AG08396 (cell line): ENCODE data around the gene ALKBH7.
"Not testable (repeated sequence)": the region's sequence is repeated elsewhere in the genome, so short reads cannot be mapped to it uniquely, and the experiment has no call there.

Experiments
- DNase-seq: peaks from one replicate; pipeline ENCODE4 v3.0.0; 2012; ENCODE audit warnings: low spot score, mixed read lengths

The ALKBH7 gene

GRCh38 chr19:6373096-6373812 is 660 bp downstream of the ALKBH7 start:
- DNase-seq: peak; percentile 99

DNA sequence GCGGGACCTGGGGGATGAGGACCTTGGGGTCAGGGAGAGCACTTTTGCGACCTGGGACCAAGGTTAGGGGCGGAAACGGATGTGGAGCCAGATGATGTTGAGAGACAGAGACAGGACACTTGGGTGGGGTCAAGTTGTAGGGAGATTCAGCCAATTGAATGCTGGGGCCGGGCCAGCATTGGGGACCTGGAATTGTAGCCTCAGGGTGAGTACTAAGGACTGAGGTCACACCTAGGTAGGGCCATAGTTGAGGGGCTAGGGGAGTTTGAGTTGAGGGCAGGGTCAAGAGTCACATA is 1.2 kb downstream of the ALKBH7 start:
- DNase-seq: no peak

- no peak for DNase-seq
Measured at GRCh38 chr19:6374161-6374709, 1.6 kb downstream of the ALKBH7 start.

DNA sequence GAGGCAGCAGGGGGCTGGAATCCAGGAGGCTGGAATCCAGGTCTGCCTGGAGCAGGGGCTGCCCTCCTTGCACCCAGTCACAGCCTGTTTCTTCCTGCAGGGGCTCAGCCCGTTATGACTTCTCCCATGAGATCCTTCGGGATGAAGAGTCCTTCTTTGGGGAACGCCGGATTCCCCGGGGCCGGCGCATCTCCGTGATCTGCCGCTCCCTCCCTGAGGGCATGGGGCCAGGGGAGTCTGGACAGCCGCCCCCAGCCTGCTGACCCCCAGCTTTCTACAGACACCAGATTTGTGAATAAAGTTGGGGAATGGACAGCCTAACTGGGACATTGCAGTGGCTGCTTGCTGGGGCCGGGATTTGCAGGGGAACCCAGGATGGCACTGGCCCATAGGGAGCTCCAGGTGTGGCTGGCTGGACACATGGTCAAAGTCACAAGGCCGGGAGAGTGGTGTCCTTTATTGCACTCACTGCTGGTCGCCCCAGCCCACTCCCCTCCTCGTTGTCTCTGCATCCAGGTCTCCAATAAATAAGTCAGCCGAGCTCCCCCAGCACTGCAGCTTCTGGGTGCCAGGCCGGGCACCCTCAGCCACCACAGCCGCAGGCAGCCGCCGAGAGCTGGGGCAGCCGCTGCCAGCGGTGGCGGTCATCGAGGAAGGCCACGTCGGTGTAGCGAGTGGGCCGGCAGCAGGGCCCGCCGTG is 2.3 kb downstream of the ALKBH7 start:
- DNase-seq: no peak

DNA sequence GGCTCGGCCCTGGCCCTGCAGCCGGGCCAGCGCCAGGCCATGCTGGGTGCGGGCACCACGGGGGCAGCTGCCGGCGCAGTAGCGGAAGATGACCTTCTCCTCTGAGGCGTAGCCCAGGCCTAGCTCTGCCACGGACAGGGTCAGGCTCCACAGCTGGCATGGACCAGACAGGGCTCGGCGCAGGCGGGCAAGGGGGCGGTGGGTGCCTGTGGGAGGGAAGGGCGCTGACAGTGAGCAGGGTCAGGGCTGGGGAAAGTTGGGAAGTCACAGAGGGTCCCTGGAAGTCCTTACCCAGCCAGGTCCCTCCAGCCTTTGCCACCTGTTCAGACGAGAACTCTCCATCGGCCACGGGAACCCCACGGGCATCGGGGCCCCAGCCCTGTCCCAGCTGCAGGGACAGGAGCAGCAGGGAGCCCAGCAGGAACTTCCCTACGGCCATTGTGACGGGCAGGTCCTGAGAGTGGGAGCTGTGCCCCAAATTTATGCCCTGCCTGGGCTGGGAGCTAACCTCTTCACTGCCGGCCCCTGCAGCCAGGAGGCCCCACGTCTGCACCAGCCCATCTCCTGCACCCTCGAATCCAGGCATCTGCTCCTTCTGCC is 2.9 kb downstream of the ALKBH7 start, which contains the start of gene PSPN:
Gene PSPN, minus strand, starts transcription at position 523 of the 600 bp plus-strand sequence. Its CDS starts 84 bp downstream, at position 439.
- no peak for DNase-seq

DNA sequence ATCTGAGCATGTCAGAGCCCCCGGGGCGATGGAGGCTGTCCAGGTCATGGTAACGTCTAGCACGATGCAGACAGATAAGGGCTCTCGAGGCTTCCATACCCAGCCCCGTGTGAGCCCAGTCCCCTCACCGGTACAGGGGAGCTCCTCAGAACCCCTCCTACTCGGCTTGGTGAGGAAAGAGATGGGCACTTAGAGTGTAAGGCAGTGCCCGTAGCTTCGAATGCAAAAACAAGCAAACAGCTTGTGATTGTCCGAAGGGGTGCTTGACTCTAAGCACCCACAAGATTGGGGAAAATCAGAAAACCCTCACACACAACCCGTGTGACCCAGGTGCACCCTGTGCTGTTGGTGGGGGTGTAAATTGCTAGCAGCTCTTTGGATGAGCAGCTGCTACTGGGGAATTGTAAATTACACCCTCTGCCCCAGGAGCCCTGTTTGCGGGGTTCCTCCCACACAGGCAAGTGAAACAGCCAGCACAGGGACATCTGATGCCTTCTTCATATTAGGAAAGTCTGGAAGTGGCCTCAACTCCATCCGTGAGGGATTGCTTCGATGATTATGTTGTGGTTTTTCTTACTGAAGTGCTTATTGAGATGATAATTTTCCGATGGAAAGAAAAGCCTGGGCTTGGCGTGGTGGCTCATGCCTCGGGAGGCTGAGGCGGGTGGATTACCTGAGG is 4.1 kb downstream of the ALKBH7 start:
- DNase-seq: no peak

DNA sequence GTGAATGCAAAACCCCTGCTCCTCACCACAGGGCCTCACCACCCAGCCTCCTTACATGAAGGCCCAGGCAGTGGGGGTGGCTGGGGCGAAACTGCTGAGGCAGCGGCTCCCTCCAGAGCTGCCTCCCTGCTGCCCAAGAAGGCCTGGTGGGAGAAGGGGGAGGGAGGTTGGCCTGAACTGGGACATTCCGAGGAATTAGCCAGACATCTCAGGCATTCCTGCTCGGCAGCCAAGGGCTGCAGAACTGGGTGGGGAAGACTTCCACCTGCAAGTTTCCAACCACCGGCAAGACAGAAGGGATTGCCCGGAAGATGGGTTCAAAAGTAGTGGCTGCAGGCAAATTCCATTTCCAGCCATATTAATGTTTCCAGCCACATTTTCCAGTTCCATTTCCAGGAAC is 5.4 kb downstream of the ALKBH7 start:
- DNase-seq: peak; percentile 72

DNA sequence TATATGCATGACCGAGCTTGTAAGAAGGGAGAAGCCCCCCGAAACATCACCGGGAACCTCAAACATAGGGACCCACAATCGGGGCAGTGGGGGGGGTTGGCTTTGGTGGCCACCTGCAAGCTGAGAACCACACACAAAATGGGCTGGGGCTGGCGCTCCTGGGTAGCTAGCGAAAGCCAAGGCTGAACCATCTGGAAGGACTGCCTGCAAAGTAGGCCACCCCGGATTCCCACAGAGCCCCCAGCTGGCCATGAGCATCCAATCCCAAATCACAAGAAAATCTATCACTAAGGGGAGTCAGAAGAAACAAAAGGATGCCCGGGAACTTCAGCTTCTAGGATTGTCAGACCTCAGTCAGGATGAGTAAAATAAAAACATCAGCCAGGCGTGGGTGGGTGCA is 5.9 kb downstream of the ALKBH7 start:
- no peak for DNase-seq

DNA sequence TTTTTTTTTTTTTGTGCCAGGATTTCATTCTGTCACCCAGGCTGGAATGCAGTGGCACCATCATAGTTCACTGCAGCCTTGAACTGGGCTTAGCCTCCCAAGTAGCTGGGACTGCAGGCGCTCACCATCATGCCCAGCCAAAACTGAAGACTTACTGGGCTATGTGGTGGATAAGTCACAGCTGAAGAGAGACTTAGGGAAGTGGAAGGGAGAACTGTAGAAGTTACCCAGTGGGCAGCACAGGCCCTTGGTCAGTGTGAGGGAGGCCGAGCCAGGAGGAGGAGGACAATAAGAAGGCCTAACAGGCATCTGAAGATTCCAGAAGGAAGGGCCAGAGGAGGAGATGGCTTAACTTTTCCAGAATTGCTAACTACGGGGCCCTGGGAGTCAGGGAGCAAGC is 7.2 kb downstream of the ALKBH7 start:
- no peak for DNase-seq

DNA sequence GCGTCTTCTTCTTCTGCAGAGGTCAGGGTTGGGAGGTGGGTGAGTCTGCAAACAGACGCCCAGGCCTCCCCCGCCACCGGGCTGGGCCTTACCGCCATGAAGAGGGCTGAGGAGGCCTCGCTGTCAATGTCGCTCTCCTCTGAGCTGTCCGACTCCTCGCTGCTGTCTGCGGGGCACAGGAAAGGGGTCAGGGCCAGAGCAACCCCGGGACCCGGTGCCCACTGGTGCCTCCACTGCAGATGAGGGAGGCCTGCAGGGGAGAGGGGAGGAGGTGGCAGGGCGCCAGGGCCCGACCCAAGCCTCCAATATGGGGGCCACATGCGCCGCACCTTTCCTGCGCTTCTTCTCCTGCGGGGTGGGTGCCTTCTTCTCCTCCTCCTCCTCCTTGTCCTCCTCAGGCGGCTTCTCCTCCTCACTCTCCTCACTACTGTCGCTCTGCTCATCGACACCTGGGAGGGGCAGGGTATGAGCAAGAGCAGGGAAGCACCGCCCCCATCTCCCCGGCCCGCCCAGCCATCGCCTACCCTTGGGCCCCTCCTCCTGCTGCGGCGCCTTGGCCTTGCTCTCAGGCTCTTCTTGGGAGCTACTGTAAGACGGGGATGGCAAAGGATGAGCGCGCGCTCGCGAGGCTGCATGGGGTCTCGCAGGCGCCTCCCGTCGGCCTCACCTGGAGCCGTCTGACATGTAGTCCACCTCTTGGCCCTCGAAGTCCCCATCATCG is 8.6 kb downstream of the ALKBH7 start:
- DNase-seq: no peak

- no peak for DNase-seq
Measured at GRCh38 chr19:6383188-6383587, 10.6 kb downstream of the ALKBH7 start.

GRCh38 chr19:6384381-6384780 is 11.8 kb downstream of the ALKBH7 start:
- no peak for DNase-seq

DNA sequence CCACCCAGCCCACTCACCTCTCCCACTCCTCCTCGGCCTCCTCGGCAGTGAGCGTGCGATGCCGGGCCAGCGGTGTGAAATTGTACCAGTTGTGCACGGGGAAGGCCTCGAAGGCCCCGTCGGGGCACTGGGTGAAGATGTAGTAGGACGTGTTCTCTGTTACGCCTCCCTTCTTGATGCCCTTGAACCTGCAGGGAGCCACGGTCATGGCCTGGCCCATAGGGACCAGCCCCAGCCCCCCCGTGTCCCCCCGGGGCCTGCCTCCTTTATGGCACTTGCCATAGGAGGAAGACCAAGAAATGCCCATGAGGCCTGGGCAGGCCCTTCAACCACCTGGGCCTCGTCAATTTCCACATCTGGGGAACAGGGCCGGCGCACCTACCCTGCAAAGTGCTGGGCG is 14.8 kb downstream of the ALKBH7 start:
- no peak for DNase-seq

- no peak for DNase-seq
Measured at GRCh38 chr19:6392221-6393073, 19.9 kb downstream of the ALKBH7 start.

DNA sequence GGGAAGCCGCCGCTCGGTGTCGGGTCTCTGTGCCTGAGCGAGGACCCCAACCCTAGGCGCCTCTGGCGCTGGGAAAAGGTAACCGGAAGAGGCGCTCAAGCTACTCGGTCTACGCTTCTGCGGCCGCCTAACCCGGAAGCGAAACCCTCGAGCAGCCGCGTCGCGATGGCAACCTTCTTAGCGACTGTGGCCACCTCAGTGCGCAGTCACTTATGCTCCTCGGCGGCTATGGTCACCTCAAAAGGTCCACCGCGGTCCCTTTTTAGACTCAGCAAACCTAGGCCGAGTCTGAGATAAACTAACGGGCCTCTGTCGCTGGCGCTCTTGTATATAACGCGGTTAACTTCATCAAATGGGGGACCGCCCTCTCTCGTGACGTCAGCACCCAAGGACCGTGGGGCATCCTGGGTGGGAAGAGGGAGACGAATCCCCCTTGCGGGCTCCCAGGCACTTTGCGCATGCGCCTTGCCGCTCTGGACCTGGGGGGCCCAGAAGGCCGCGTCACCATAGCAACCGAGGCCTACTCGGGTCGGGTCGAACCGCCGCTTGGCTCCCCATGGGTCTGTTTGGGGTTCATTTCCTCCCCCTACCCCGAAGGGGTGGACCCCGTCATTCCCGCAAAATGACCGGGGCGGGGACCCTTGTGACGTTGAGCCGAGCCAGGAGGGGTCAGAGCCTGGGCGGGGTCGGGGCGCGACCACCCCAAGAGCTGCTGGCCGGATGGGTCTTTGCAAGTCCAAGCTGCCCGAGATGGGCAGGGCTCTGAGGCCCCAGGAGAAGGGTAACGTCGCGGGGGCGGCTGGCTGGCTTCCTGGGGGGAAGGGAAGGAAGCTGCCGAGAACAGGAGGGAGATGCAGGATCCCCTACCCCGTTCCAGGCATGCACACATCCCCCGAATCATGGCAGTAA is 20.7 kb downstream of the ALKBH7 start, which contains the start of gene GTF2F1:
Gene GTF2F1, minus strand, starts transcription at position 91 of the 909 bp plus-strand sequence. CDS start 169 bp downstream, outside the sequence.
- DNase-seq: peak; percentile 99

- no peak for DNase-seq
Measured at GRCh38 chr19:6393983-6394412, 21.4 kb downstream of the ALKBH7 start.

GRCh38 chr19:6394831-6395230 is 22.2 kb downstream of the ALKBH7 start:
- no peak for DNase-seq

DNA sequence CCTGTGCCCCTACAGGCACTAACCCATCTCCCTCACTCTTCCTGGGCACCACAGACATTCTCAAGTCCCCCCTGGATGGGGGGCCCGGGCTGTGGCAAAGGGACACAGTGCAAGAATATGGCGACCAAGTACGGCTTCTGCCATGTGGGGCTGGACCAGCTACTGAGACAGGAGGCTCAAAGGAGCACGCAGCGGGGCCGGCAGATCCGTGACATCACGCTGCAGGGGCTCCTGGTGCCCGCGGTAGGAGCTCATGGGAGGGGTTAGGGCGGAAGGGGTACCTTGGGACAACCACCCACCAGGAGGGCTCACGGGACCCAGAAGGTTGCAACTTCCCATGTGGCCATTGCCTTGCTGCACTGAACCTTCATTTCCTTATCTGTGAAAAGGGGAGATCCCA is 23.7 kb downstream of the ALKBH7 start:
- DNase-seq: no peak

DNA sequence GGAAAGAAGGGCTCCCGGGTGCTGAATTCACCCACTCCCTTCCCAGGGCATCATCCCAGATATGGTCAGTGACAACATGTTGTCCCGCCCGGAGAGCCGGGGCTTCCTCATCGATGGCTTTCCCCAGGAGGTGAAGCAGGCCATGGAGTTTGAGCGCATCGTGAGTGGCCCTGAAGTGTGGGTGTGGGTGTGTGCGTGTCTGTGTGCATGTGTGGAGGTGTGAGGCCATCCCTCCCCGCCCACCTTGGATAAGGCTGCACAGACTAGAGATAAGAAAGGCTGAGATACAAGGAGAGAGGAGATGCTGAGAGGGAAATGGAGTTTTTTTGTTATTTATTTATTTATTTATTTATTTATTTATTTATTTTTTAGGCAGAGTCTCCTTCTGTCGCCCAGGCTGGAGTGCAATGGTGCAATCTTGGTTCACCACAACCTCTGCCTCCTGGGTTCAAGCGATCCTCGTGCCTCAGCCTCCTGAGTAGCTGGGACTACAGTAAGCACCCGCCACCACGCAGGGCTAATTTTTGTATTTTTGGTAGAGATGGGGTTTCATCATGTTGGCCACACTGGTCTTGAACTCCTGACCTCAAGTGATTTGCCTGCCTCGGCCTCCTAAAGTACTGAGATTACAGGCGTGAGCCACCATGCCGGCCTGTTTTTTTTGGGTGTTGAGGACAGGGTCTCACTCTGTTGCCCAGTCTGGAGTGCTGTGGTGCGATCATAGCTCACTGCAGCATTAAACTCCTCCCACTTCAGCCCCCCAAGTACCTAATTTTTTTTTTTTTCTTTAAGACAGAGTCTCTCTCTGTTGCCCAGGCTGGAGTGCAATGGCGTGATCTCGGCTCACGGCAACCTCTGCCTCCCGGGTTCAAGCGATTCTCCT is 27.7 kb downstream of the ALKBH7 start:
- not testable (repeated sequence) for DNase-seq
